ENCODE measurements around the gene AKIRIN2.

DNA sequence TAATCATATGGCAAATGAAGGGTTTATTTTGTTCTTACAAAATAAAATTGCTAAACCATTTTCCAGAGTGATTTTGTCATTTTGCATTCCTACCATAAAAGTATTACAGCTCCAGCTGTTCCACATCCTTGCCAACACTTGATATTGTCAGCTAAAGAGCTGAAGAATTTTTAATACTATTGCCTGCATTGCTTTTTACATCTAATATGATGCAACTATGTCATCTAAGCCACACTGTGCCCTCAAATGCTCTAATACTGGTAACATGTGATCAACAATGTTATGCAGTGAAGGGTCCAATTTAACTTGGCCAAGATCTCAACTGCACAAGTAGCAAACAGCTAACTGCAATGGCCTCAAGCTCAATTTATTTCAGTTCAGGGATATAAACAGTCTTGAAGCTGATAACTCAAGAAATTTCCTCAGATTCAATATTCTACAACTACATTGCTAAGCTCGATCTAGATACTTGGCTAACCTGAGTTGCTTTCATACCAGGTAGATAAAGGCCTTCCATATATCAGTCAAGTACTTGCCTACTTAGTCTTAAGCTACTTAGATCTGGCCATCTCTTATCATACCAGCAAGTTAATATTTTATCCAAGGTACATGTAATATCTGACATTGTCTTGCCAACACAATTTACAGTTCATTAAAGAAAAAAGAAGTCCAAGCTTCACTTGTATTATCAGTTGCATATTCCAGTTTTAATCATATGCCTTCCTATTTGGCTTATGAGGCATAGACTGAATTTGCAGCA lies 17.0 kb downstream of the AKIRIN2 start:
- TF ChIP-seq ZNF274 (IDR thresholded peaks at IDR 0.05; ENCODE audit: low read depth, low read length) (no peak), YY1 (IDR thresholded peaks at IDR 0.05; ENCODE audit: insufficient read depth, insufficient read length) (no peak)
